Measurements from ENCODE around the gene GJA4.

The GJA4 gene

DNA sequence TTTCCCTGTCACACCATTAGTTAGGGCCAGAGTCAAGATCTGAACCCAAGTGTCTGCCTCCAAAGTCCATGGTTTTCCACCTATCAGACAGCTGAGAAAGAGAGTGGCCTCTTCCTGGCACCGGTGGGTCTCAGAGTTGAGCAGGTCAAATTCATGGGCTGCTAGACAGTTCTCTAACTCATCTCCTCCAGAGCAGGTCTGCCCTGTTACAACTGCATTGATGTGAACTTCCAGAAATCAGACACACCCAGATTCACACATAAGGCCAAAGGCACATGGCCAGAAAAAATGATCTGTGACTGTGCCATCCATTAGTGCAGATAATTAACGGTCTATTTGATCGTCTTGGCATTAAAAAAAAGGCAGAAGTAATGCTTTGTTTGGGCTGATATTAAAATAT lies 49.3 kb downstream of the GJA4 start:
- no peak for TF ChIP-seq CTCF (IDR thresholded peaks at IDR 0.05; ENCODE audit: low read depth, low read length)
- no peak overlapping the region for H3K4me3 ChIP-seq (ENCODE audit: low read depth, low read length)

- TF ChIP-seq CTCF (IDR thresholded peaks at IDR 0.05; ENCODE audit: low read depth, low read length) = no peak
- H3K4me3 ChIP-seq (ENCODE audit: low read depth, low read length) = no peak overlapping the region
These were observed 50.2 kb downstream of the GJA4 start for GRCh38 chr1:34842952-34843371.

- TF ChIP-seq CTCF (IDR thresholded peaks at IDR 0.05; ENCODE audit: low read depth, low read length) = no peak
These were observed 50.8 kb downstream of the GJA4 start for GRCh38 chr1:34843392-34844251.

GRCh38 chr1:34844252-34844634 lies 51.4 kb downstream of the GJA4 start:
- H3K4me3 ChIP-seq (ENCODE audit: low read depth, low read length) = no peak overlapping the region
- TF ChIP-seq CTCF (IDR thresholded peaks at IDR 0.05; ENCODE audit: low read depth, low read length) = no peak

More at GRCh38 chr1:34843392-34844251, 50.8 kb downstream of the GJA4 start:
- no peak overlapping the region for H3K4me3 ChIP-seq (ENCODE audit: low read depth, low read length)

All from WI38 (cell line).